ENCODE measurements around the gene TXNIP. TPM values are rescaled to one million over a fixed set of nuclear protein-coding genes. Genes with fewer than 3 reads are reported as not detected.

The TXNIP gene
- total and polyA plus RNA-seq, 2 of the 4 experiments (the other 2 are of a cell fraction) = 36.4 to 77.2 TPM

DNA sequence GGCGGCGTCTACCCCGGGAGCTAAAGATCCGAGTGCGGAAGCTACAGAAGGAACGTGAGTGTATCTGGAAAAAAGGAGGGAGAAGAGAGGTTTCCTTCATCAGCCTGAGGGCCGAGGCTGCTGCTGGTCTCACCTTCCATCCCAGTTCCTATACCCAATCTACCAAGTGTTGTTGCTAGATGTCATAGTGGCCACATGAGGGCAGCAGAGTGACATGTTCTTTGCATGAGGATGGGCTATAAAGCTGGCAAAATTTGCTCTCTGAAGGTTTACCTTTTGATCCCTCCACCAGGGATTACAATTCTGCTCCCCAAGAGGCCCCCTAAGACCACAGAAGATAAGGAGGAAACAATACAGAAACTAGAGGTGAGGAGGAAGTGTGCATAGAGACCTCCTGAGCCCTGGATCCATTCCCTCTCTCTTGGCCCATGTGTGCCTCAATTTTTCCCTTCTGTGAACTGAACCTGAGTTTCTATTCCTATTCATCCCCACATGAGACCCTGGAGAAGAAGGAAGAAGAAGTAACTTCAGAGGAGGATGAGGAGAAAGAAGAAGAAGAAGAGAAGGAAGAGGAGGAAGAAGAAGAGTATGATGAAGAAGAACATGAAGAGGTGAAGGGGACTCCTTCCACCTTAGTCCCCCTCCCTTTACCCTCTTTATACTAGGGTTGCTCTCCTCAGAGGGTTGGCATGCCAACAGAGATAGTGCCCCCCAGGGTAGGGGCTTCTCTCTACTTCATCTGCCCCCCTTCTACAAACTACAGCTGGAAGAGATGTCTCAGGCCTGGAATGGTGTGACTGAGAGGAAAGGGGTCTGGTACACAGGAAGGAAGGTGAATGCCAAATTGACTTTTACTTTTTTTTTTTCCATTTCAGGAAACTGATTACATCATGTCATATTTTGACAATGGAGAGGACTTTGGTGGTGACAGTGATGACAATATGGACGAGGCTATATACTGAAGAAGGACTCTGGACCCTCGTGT lies 18.6 kb downstream of the TXNIP start:
- Histone ChIP-seq H3K9me3 (ENCODE audit: control insufficient read depth, insufficient read depth, low read length) (no peaks in the 10 kb centered on the region), H3K36me3 (ENCODE audit: control insufficient read depth, insufficient read depth, low read length) (no peaks in the 10 kb centered on the region), H3K4me3 (ENCODE audit: insufficient read depth, low read depth, low read length) (no peak overlapping the region), H3K4me2 (ENCODE audit: low read depth, low read length) (0 out of 2 replicates have a peak overlapping the region, but pooled peaks have one; percentile 79), H2BK15ac (ENCODE audit: low read depth, low read length) (peak overlapping the region; percentile 97; the same call in 2 of the 3 replicates), H3K18ac (ENCODE audit: low read depth, low read length) (peak overlapping the region; percentile 92), H3K56ac (ENCODE audit: extremely low read depth, insufficient read depth, low read length) (peak overlapping the region; percentile 99), H2AK5ac (ENCODE audit: low read depth, low read length) (peak overlapping the region; percentile 56), H2AK9ac (replicated peaks; ENCODE audit: low read depth, low read length, poor library complexity) (peak overlapping the region; percentile 98), H2BK5ac (ENCODE audit: low read depth, low read length, poor library complexity, severe bottlenecking) (peak overlapping the region; percentile 99), H3K4me1 (ENCODE audit: control insufficient read depth, insufficient read depth, low read length) (peaks cover 14% of the 10 kb centered on the region), H4K20me1 (ENCODE audit: insufficient read depth, low read length) (no peaks in the 10 kb centered on the region), H3K27ac (ENCODE audit: insufficient read depth, low read length) (peak overlapping the region; percentile 87), H4K8ac (ENCODE audit: low read depth in 2 of 2, low read length in 2 of 2) (peak overlapping the region; percentile 88 to 100), H4K5ac (ENCODE audit: low read depth, low read length) (peak overlapping the region; percentile 93), H3K4ac (ENCODE audit: low read depth, low read length) (peak overlapping the region; percentile 100), H3K27me3 (ENCODE audit: control insufficient read depth, insufficient read depth, low read length) (no peaks in the 10 kb centered on the region), H3K23ac (ENCODE audit: low read depth, low read length) (peak overlapping the region; percentile 100), H3K14ac (replicated peaks; ENCODE audit: low read depth, low read length) (peak overlapping the region; percentile 100), H3K9me1 (ENCODE audit: insufficient read depth, low read length) (peaks cover 10% of the 10 kb centered on the region), H3K79me1 (ENCODE audit: low read depth in 1 of 2, low read length in 2 of 2) (peaks cover 0 to 12% of the 10 kb centered on the region in 2 experiments; a peak in 3 of 4 replicates), H2BK20ac (ENCODE audit: low read depth, low read length) (peak overlapping the region; percentile 93), H3K9ac (ENCODE audit: low read depth, low read length) (peak overlapping the region; percentile 86), H4K91ac (ENCODE audit: insufficient read depth, low read depth, low read length) (peak overlapping the region; percentile 100), H2BK120ac (ENCODE audit: low read depth, low read length) (peak overlapping the region; percentile 98), H2AFZ (replicated peaks; ENCODE audit: low read length, poor library complexity) (peak overlapping the region; percentile 88)
- ChIA-PET POLR2A (ENCODE audit: unreplicated experiment) (interaction anchor here (2.0 to 2.4 kb wide), 2 partner anchors 13 to 16 kb away, joined by 6 to 11 read pairs; no protein-coding TSS in a partner anchor), CTCF (interaction anchor here (0.6 to 3.4 kb wide), 10 partner anchors 9 to 204 kb away, joined by 3 to 29 read pairs (median 3); partner anchors contain the start of genes ANKRD34A and POLR3GL)
- in situ Hi-C loops (cut with MboI; ENCODE audit: low sequenced_read_pairs) (no loop called here), dilution Hi-C loops (cut with HindIII; ENCODE audit: low sequenced_read_pairs, unreplicated experiment) (no loop called here), intact Hi-C loops (cut with micrococcal nuclease) (loop anchor here (1.0 kb wide), 3 partner anchors 13 to 36 kb away; partner anchors contain the start of genes ANKRD34A and POLR3GL)
- DNase-seq = peak; percentile 85
- TF ChIP-seq FOS (IDR thresholded peaks at IDR 0.05; ENCODE audit: low read depth, low read length) (no peak), SMC3 (IDR thresholded peaks at IDR 0.05; ENCODE audit: low read depth, low read length) (peak; percentile 92), RAD21 (IDR thresholded peaks at IDR 0.05; ENCODE audit: low read length) (peak; percentile 93)
- TF ChIP-seq, protein P1, sequence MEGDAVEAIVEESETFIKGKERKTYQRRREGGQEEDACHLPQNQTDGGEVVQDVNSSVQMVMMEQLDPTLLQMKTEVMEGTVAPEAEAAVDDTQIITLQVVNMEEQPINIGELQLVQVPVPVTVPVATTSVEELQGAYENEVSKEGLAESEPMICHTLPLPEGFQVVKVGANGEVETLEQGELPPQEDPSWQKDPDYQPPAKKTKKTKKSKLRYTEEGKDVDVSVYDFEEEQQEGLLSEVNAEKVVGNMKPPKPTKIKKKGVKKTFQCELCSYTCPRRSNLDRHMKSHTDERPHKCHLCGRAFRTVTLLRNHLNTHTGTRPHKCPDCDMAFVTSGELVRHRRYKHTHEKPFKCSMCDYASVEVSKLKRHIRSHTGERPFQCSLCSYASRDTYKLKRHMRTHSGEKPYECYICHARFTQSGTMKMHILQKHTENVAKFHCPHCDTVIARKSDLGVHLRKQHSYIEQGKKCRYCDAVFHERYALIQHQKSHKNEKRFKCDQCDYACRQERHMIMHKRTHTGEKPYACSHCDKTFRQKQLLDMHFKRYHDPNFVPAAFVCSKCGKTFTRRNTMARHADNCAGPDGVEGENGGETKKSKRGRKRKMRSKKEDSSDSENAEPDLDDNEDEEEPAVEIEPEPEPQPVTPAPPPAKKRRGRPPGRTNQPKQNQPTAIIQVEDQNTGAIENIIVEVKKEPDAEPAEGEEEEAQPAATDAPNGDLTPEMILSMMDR (conservative IDR thresholded peaks at IDR 0.05; ENCODE audit: low read depth, low read length) = peak; percentile 95
- peak; percentile 36 for ATAC-seq (ENCODE audit: low read depth)
- WGBS, 2 experiments (ENCODE audit: extremely low coverage in 2 of 2, insufficient read length in 1 of 2) = no CpG with 5 or more reads among the region's 9 CpGs
- TSS peak; percentile 99 for BruUV-seq (replicated peaks)
